Measurements from ENCODE around the gene PMIS2. TPM values are rescaled to one million over a fixed set of nuclear protein-coding genes. Genes with fewer than 3 reads are reported as not detected.
A peak's percentile ranks its signal among the peaks of the same experiment; 100 is the strongest.

Gene PMIS2
- total RNA-seq, 1 donor: not detected

DNA sequence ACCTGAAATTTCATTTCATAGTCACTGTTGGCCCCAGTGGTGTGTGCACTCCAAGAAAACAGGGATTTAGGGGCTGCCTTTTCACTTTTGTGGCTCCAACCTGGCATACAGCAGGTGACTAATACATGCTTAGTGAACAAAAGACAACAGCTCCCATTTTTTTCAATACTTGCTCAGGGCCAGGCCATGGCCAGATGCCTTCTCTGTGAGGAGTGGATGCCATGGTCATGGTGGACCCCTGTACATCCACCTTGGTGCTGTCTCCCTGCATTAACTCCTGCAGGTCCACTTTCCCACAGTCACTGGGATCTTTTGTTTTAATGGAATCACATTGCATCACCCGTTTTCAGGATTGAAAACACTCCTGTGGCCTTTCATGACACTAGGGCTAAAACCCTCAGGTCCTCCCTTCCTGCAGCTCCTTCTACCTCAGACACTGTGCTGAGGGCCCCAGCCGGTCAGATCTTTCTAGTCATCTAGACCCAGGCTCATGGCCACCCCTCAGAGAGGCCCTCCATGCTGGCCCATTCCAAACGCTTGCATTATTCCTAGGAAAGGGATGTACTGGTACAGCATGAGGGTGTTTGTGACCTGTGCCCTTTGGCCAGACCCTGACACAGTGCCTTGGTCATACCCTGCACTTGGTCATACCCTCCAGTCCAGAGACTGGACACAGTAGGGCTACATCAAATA is 41.7 kb upstream of the PMIS2 start:
- peak overlapping the region; percentile 80 for H3K4me3 ChIP-seq (ENCODE audit: low read depth, low read length)
- DNase-seq (ENCODE audit: low read depth): no peak
- TF ChIP-seq, protein P1, sequence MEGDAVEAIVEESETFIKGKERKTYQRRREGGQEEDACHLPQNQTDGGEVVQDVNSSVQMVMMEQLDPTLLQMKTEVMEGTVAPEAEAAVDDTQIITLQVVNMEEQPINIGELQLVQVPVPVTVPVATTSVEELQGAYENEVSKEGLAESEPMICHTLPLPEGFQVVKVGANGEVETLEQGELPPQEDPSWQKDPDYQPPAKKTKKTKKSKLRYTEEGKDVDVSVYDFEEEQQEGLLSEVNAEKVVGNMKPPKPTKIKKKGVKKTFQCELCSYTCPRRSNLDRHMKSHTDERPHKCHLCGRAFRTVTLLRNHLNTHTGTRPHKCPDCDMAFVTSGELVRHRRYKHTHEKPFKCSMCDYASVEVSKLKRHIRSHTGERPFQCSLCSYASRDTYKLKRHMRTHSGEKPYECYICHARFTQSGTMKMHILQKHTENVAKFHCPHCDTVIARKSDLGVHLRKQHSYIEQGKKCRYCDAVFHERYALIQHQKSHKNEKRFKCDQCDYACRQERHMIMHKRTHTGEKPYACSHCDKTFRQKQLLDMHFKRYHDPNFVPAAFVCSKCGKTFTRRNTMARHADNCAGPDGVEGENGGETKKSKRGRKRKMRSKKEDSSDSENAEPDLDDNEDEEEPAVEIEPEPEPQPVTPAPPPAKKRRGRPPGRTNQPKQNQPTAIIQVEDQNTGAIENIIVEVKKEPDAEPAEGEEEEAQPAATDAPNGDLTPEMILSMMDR (IDR thresholded peaks at IDR 0.05; ENCODE audit: insufficient read depth, low read depth, low read length): no peak

DNA sequence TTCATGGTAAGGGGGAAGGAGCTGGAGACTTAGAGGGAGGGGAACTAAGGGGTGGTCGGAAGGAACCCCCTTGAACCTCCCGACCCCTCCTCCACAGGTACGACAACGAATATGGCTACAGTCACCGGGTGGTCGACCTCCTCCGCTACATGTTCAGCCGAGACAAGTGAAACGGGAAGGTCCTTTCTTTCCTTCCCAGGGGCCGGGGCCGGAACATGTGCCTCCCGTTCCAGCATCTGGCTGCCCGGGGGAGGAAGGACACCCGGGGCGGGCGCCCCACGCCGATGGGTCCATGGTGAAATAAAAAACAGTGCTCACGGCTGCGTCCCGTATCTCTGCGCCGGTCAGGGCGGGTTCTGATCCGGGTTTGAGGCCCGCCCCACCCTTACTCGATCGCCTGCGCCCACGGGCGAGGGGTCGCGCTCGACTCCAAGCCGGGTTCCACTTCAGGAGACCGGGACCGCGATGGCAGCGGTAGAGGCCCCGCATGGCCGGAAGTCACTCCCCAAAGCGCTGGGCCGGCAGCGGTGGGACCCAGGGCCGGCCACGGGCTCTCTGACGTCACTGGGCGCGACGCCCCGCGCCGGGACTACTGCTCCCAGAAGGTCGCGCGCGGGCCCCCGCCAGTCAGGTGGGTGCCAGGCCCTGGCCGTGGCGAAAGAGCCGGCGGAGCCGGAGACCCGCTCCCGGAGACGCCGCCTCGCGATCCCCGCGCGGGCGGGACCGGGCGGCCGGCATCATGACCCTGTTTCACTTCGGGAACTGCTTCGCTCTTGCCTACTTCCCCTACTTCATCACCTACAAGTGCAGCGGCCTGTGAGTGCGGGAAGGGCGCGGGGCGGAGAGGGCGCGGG is 40.7 kb upstream of the PMIS2 start, which contains the start of gene TMEM147:
Gene TMEM147 (plus strand): TSS at position 626 of the 854 bp plus-strand sequence. CDS start 114 bp downstream, at position 740.
- DNase-seq (ENCODE audit: low read depth): peak; percentile 91
- H3K4me3 ChIP-seq (ENCODE audit: low read depth, low read length): peak within 1 kb of the TSS; percentile 80
- TF ChIP-seq, protein P1 (IDR thresholded peaks at IDR 0.05; ENCODE audit: insufficient read depth, low read depth, low read length): no peak

DNA sequence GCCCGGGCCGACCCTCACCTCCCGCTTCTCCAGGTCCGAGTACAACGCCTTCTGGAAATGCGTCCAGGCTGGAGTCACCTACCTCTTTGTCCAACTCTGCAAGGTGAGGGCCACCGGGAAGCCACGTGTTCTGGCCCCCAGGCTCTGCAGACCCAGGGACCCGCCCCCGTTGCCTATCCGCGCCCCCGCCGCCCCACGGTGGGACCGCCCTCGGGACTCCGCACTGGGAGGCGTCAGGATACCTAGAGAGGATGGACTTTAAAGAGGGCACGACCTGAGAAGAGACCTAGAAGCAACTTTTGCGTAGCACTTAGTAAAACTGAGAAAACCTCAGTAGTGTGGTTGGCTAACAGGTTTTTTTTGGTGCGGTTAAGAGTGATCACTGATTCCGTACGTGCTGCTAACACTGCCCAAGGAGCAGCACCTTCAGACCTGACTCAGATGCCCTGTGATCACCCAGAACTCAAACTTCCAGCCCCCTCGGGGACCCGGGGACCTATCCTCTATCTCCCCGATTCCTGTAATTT is 40.1 kb upstream of the PMIS2 start:
- peak overlapping the region; percentile 80 for H3K4me3 ChIP-seq (ENCODE audit: low read depth, low read length)
- DNase-seq (ENCODE audit: low read depth): no peak
- TF ChIP-seq, protein P1 (IDR thresholded peaks at IDR 0.05; ENCODE audit: insufficient read depth, low read depth, low read length): no peak

DNA sequence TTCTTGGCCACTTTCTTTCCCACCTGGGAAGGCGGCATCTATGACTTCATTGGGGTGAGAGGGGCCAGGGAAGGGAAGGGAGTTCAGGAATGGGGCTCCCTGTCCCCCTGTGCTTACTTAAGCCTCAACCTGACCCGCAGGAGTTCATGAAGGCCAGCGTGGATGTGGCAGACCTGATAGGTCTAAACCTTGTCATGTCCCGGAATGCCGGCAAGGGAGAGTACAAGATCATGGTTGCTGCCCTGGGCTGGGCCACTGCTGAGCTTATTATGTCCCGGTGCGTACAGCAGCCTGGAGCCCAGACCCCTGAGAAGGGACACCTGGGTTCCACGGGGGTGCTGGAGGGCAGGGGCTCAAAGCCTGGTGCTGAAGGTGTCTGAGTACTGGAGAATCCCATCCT is 39.4 kb upstream of the PMIS2 start:
- peak overlapping the region; percentile 80 for H3K4me3 ChIP-seq (ENCODE audit: low read depth, low read length)
- no peak for DNase-seq (ENCODE audit: low read depth)
- TF ChIP-seq, protein P1 (IDR thresholded peaks at IDR 0.05; ENCODE audit: insufficient read depth, low read depth, low read length): no peak

DNA sequence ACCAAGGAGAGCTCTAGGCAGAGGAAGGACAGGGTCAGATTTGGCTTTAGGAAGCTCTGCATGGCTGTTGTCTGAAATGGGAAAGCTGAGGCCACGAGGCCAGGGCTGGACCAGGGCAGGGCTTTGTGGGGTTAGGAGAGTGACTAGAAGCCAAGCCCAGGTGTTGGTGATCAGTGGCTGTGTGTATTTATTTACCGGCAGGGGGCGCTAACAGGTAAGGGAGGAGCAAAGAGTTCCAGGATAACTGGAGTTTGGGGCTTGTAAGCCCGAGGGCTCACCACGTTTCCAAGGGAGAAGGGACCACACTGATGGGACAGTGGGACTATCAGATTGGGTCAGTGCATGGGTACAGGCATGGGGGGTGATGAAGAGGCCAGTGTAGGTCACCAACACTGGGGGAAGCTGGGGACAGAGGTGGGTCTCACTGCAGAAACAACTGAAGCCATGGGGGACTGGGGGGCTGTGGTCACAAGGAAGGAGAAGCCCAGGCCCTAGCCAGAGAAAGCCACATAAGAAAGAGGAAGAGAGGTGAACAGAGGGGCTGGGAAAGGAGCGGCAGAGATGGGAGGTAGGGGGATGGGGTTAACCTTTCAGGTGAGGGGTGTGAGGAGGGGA is 36.7 kb upstream of the PMIS2 start:
- no peak overlapping the region for H3K4me3 ChIP-seq (ENCODE audit: low read depth, low read length)
- DNase-seq (ENCODE audit: low read depth): peak; percentile 75
- TF ChIP-seq, protein P1 (IDR thresholded peaks at IDR 0.05; ENCODE audit: insufficient read depth, low read depth, low read length): peak; percentile 69

DNA sequence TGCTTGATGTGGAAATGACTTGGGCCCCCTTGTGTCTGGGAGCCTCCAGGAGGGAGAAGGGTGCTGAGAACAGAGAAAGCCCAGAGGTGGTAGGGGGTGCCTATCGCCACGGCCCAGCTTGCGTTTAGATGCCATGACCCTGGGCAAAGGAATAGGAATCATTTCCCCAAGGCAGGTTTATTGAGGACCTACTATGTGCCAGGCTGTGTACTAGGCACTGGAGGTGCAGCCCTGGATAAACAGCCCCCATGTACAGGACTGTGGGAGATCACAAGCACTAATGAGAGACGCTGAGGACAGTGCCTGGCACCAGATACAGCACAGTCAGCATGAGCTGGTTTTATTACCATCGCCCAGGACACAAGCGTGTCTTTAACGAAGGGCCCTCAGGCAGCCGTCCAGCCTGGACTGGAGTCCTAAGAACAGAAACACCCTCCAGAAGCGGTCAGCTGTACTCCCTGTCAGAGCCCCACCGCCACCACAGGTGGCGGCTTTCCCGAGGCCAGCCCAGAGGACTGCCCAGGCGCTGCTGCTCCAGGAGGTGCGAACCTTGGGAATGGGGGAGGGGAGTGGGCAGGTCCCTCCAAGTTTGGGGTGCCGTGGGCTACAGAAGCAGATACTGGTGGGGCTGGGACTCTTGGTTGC is 36.0 kb upstream of the PMIS2 start:
- DNase-seq (ENCODE audit: low read depth): no peak
- TF ChIP-seq, protein P1 (IDR thresholded peaks at IDR 0.05; ENCODE audit: insufficient read depth, low read depth, low read length): no peak
- H3K4me3 ChIP-seq (ENCODE audit: low read depth, low read length): no peak overlapping the region

Data from fibroblast of villous mesenchyme (primary cell).